DLD1 (cell line): ENCODE results near the gene REV1.
"Not testable (repeated sequence)": the region's sequence is repeated elsewhere in the genome, so short reads cannot be mapped to it uniquely, and the experiment has no call there.

Experiments used
- in situ Hi-C: cut with HindIII; loops from 2 replicates; pipeline ENCODE4 v1.10.0; 2017; ENCODE audit warnings: low sequenced_read_pairs

REV1 gene

GRCh38 chr2:99489761-99490622, at the start of gene REV1:
TSS of gene REV1 (minus strand) at chr2:99490017. CDS start at chr2:99464975, 25,042 bp downstream.
- in situ Hi-C loops: no loop called here

GRCh38 chr2:99537910-99538485, 48.2 kb upstream of the REV1 start:
- in situ Hi-C loops: no loop called here

- in situ Hi-C loops: no loop called here
These were observed 34.2 kb upstream of the REV1 start for GRCh38 chr2:99524056-99524455.

GRCh38 chr2:99522157-99522556, 32.3 kb upstream of the REV1 start:
- in situ Hi-C loops: no loop called here

- in situ Hi-C loops: no loop called here
These were observed 31.0 kb upstream of the REV1 start for GRCh38 chr2:99520813-99521212.

GRCh38 chr2:99520195-99520594, 30.4 kb upstream of the REV1 start:
- in situ Hi-C loops: no loop called here

GRCh38 chr2:99514357-99514756, 24.5 kb upstream of the REV1 start:
- in situ Hi-C loops: no loop called here

- in situ Hi-C loops: no loop called here
These were observed 22.4 kb upstream of the REV1 start for GRCh38 chr2:99512181-99512591.

- in situ Hi-C loops: no loop called here
These were observed 19.6 kb upstream of the REV1 start for GRCh38 chr2:99509387-99509786.

- in situ Hi-C loops: no loop called here
These were observed 18.4 kb upstream of the REV1 start for GRCh38 chr2:99507937-99508818.

GRCh38 chr2:99504844-99505584, 15.2 kb upstream of the REV1 start:
- in situ Hi-C loops: no loop called here

GRCh38 chr2:99503662-99504416, 14.0 kb upstream of the REV1 start:
- in situ Hi-C loops: not testable (repeated sequence)

GRCh38 chr2:99496021-99496420, 6.2 kb upstream of the REV1 start:
- in situ Hi-C loops: no loop called here

- in situ Hi-C loops: no loop called here
These were observed 5.5 kb upstream of the REV1 start for GRCh38 chr2:99495115-99495860.

GRCh38 chr2:99492721-99493120, 2.9 kb upstream of the REV1 start:
- in situ Hi-C loops: no loop called here

- in situ Hi-C loops: no loop called here
These were observed 1.0 kb upstream of the REV1 start for GRCh38 chr2:99490623-99491461.

GRCh38 chr2:99489063-99489760, 605 bp downstream of the REV1 start:
- in situ Hi-C loops: no loop called here

- in situ Hi-C loops: no loop called here
These were observed 1.2 kb downstream of the REV1 start for GRCh38 chr2:99488539-99489062.
